ENCODE results near the gene APLF.
"Not testable (repeated sequence)": the region's sequence is repeated elsewhere in the genome, so short reads cannot be mapped to it uniquely, and the experiment has no call there.

Gene APLF

GRCh38 chr2:68519236-68519635 is 51.9 kb downstream of the APLF start:
- TF ChIP-seq, protein P1, sequence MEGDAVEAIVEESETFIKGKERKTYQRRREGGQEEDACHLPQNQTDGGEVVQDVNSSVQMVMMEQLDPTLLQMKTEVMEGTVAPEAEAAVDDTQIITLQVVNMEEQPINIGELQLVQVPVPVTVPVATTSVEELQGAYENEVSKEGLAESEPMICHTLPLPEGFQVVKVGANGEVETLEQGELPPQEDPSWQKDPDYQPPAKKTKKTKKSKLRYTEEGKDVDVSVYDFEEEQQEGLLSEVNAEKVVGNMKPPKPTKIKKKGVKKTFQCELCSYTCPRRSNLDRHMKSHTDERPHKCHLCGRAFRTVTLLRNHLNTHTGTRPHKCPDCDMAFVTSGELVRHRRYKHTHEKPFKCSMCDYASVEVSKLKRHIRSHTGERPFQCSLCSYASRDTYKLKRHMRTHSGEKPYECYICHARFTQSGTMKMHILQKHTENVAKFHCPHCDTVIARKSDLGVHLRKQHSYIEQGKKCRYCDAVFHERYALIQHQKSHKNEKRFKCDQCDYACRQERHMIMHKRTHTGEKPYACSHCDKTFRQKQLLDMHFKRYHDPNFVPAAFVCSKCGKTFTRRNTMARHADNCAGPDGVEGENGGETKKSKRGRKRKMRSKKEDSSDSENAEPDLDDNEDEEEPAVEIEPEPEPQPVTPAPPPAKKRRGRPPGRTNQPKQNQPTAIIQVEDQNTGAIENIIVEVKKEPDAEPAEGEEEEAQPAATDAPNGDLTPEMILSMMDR (IDR thresholded peaks at IDR 0.05; ENCODE audit: low read depth, low read length, missing control alignments) = no peak
- H3K4me3 ChIP-seq (replicated peaks; ENCODE audit: low read depth, low read length) = no peak overlapping the region
- no peak for DNase-seq (ENCODE audit: extremely low read depth, low read depth)

- H3K4me3 ChIP-seq (replicated peaks; ENCODE audit: low read depth, low read length) = no peak overlapping the region
- no peak for DNase-seq (ENCODE audit: extremely low read depth, low read depth)
Observed at GRCh38 chr2:68521037-68521436, 53.7 kb downstream of the APLF start.

GRCh38 chr2:68526943-68527342 is 59.6 kb downstream of the APLF start:
- DNase-seq (ENCODE audit: extremely low read depth, low read depth); H3K4me3 ChIP-seq (replicated peaks; ENCODE audit: low read depth, low read length): not testable (repeated sequence)

More at GRCh38 chr2:68521037-68521436, 53.7 kb downstream of the APLF start:
- TF ChIP-seq, protein P1 (IDR thresholded peaks at IDR 0.05; ENCODE audit: low read depth, low read length, missing control alignments) = no peak

DNA sequence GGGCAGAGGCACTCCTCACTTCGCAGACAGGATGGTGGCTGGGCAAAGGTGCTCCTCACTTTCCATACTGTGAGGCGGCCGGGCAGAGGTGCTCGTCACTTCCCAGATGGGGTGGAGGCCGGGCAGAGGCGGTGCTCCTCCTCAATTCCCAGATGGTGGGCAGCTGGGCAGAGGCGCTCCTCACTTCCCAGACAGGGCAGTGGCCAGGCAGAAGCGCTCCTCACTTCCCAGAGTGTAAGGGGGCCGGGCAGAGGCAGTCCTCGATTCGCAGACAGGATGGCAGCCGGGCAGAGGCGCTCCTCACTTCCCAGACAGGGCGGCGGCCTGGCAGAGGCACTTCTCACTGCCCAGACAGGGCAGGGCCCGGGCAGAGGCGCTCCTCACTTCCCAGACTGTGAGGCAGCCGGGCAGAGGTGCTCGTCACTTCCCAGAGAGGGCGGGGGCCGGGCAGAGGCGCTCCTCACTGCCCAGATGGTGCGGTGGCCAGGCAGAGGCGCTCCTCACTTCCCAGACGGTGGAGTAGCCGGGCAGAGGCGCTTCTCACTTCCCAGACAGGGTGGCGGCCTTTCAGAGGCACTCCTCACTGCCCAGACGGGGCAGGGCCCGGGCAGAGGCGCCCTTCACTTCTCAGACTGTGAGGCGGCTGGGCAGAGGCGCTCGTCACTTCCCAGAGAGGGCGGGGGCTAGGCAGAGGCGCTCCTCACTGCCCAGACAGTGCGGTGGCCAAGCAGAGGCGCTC is 60.1 kb downstream of the APLF start:
- not testable (repeated sequence) for DNase-seq (ENCODE audit: extremely low read depth, low read depth); H3K4me3 ChIP-seq (replicated peaks; ENCODE audit: low read depth, low read length)

DNA sequence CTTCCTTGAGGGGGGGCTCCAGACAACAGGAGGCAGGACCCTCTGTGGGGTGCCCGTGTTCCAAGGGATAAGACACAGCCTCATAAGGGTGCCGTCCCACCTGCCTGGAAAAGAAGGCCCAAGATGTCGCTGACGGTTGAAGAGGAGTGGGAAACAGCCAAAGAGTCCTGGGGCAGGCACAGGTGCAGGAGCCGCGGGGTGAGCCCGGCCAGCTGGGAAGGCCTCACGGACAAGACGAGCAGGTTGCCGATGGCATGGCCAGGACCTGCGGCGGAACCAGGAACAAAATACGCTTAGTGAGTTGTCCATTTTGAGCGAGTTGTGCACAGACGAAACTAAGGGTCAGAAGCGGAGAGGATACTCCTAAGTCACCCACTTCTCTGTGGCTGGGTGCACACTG is 61.8 kb downstream of the APLF start:
- H3K4me3 ChIP-seq (replicated peaks; ENCODE audit: low read depth, low read length); DNase-seq (ENCODE audit: extremely low read depth, low read depth): not testable (repeated sequence)

GRCh38 chr2:68529651-68530050 is 62.3 kb downstream of the APLF start:
- H3K4me3 ChIP-seq (replicated peaks; ENCODE audit: low read depth, low read length); DNase-seq (ENCODE audit: extremely low read depth, low read depth): not testable (repeated sequence)

- no peak overlapping the region for H3K4me3 ChIP-seq (replicated peaks; ENCODE audit: low read depth, low read length)
- TF ChIP-seq, protein P1 (IDR thresholded peaks at IDR 0.05; ENCODE audit: low read depth, low read length, missing control alignments) = no peak
- no peak for DNase-seq (ENCODE audit: extremely low read depth, low read depth)
Observed at GRCh38 chr2:68536000-68536399, 68.6 kb downstream of the APLF start.

DNA sequence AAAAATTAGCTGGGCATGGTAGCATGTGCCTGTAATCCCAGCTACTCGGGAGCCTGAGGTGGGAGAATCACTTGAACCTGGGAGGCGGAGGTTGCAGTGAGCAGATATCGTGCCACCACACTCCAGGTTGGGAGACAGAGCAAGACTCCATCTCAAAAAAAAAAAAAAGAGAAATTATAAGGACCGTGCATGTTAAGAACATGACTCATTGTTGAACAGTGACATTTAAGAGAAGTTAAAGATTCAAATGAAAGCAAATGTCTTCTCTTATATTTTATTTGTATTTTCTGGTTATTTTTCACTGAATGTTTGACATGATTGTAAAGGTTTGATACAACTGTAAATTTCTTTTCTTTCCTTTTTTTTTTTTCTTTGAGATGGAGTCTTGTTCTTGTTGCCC is 69.6 kb downstream of the APLF start:
- no peak overlapping the region for H3K4me3 ChIP-seq (replicated peaks; ENCODE audit: low read depth, low read length)
- no peak for DNase-seq (ENCODE audit: extremely low read depth, low read depth)
- TF ChIP-seq, protein P1 (IDR thresholded peaks at IDR 0.05; ENCODE audit: low read depth, low read length, missing control alignments) = no peak

GRCh38 chr2:68537809-68538208 is 70.4 kb downstream of the APLF start:
- DNase-seq (ENCODE audit: extremely low read depth, low read depth) = no peak
- TF ChIP-seq, protein P1 (IDR thresholded peaks at IDR 0.05; ENCODE audit: low read depth, low read length, missing control alignments) = no peak
- no peak overlapping the region for H3K4me3 ChIP-seq (replicated peaks; ENCODE audit: low read depth, low read length)

Data from HFF-Myc (cell line).